HepG2 (cell line): ENCODE data around the gene FCHSD1. TPM values are rescaled to one million over a fixed set of nuclear protein-coding genes. Genes with fewer than 3 reads are reported as not detected.

ENCODE experiments used
- AKAP8 ChIP-seq: sonication (generic); formaldehyde crosslinking; IDR thresholded peaks from 2 replicates; pipeline ENCODE4 v1.5.1; 2020; ENCODE audit warnings: mild to moderate bottlenecking, missing genetic modification reagents
- FOXC1 ChIP-seq: sonication (generic); formaldehyde crosslinking; IDR thresholded peaks from 2 replicates; pipeline ENCODE4 v1.8.0; 2022; ENCODE audit warnings: mild to moderate bottlenecking, missing genetic modification reagents, borderline replicate concordance
- GABPB1 ChIP-seq: IDR thresholded peaks from 2 replicates; pipeline ENCODE4 v1.6.1; 2016; ENCODE audit warnings: mild to moderate bottlenecking, missing genetic modification reagents, moderate library complexity, missing compliant biosample characterization
- HNRNPUL1 ChIP-seq: fragments of 200-400 bp; formaldehyde crosslinking; IDR thresholded peaks from 2 replicates; pipeline ENCODE4 v1.6.1; 2017; ENCODE audit warnings: low read depth, mild to moderate bottlenecking, low read length, moderate library complexity
- MXD1 ChIP-seq: sonication (generic); formaldehyde crosslinking; IDR thresholded peaks from 2 replicates; pipeline ENCODE4 v1.4.0; 2020; ENCODE audit warnings: mild to moderate bottlenecking, missing genetic modification reagents
- RAD21 ChIP-seq: fragments of 450-650 bp; formaldehyde crosslinking; IDR thresholded peaks from 2 replicates; pipeline ENCODE4 v1.5.0; 2020; ENCODE audit warnings: mild to moderate bottlenecking
- REST ChIP-seq, 2 experiments: IDR thresholded peaks; 2 replicates each; pipeline ENCODE4 v1.6.1; 2011 to 2012; ENCODE audit warnings: low read length in 2 of 2, borderline replicate concordance in 1 of 2, low read depth in 1 of 2, mild to moderate bottlenecking in 1 of 2, moderate library complexity in 1 of 2
- ZBTB44 ChIP-seq: sonication (generic); formaldehyde crosslinking; IDR thresholded peaks from 2 replicates; pipeline ENCODE4 v1.4.0; 2020; ENCODE audit warnings: missing genetic modification reagents
- ZKSCAN8 ChIP-seq: IDR thresholded peaks from 2 replicates; pipeline ENCODE4 v1.6.1; 2016; ENCODE audit warnings: borderline replicate concordance, missing genetic modification reagents, missing compliant biosample characterization
- ZNF263 ChIP-seq: sonication (generic); formaldehyde crosslinking; IDR thresholded peaks from 2 replicates; pipeline ENCODE4 v1.4.0; 2020; ENCODE audit warnings: missing genetic modification reagents
- ZNF460 ChIP-seq: sonication (generic); formaldehyde crosslinking; IDR thresholded peaks from 2 replicates; pipeline ENCODE4 v1.5.1; 2020; ENCODE audit warnings: missing genetic modification reagents, mild to moderate bottlenecking, borderline replicate concordance
- ZNF546 ChIP-seq: sonication (generic); formaldehyde crosslinking; conservative IDR thresholded peaks from 2 replicates; pipeline ENCODE4 v1.8.1; 2023; ENCODE audit warnings: mild to moderate bottlenecking, missing genetic modification reagents
- ZNF678 ChIP-seq: sonication (generic); formaldehyde crosslinking; IDR thresholded peaks from 2 replicates; pipeline ENCODE4 v1.4.0; 2020; ENCODE audit warnings: mild to moderate bottlenecking, missing genetic modification reagents
- ZNF768 ChIP-seq: sonication (generic); formaldehyde crosslinking; IDR thresholded peaks from 2 replicates; pipeline ENCODE4 v1.4.0; 2020; ENCODE audit warnings: missing genetic modification reagents
- ZNF781 ChIP-seq: sonication (generic); formaldehyde crosslinking; IDR thresholded peaks from 2 replicates; pipeline ENCODE4 v1.5.1; 2020; ENCODE audit warnings: borderline replicate concordance, mild to moderate bottlenecking, missing genetic modification reagents; ENCODE audit errors: not compliant biosample characterization
- ZNF850 ChIP-seq: sonication (generic); formaldehyde crosslinking; conservative IDR thresholded peaks from 2 replicates; pipeline ENCODE4 v1.9.0; 2021; ENCODE audit warnings: mild to moderate bottlenecking, missing genetic modification reagents
- polyA plus RNA-seq, 8 experiments: library from polyadenylated mRNA; depleted of rRNA in 3 of 8; stranded (reverse) in 7 of 8; unstranded in 1 of 8; fragments of >200 nt; fragmentation: Illumina TruSeq in 4 of 8; extraction: Trizol in 4 of 8; gene quantifications; 2 replicates each; pipeline versions ENCODE4 v1.2.1 to v1.2.3, GENCODE V29; 2011 to 2016; ENCODE audit warnings: low read depth in 4 of 8, missing spikeins in 1 of 8, mixed read lengths in 1 of 8; ENCODE audit not compliant: insufficient read depth in 1 of 8
- total RNA-seq, 5 experiments: library from RNA; depleted of rRNA; stranded (reverse); fragments of >200 nt; fragmentation: Illumina TruSeq; extraction: Trizol; gene quantifications; 2 replicates each; pipeline ENCODE4 v1.2.3, GENCODE V29; 2016; ENCODE audit warnings: low read depth in 1 of 5
- TF ChIP-seq, protein P1 (sequence below): IDR thresholded peaks from 2 replicates; pipeline ENCODE4 v1.6.1; 2016; ENCODE audit warnings: mild to moderate bottlenecking, missing biosample characterization, missing genetic modification reagents
- TF ChIP-seq, protein P2 (sequence below): fragments of 450-650 bp; IDR thresholded peaks from 2 replicates; pipeline ENCODE4 v1.6.1; 2016
- TF ChIP-seq, protein P3 (sequence below): sonication (generic); IDR thresholded peaks from 2 replicates; pipeline ENCODE4 v1.6.1; 2016; ENCODE audit warnings: low read depth, borderline replicate concordance

The FCHSD1 gene
- total and polyA plus RNA-seq, 2 of the 13 experiments (the other 11 are each of a cell fraction or from before 2014, with no cell fraction given), result 5.5 to 15.4 TPM

DNA sequence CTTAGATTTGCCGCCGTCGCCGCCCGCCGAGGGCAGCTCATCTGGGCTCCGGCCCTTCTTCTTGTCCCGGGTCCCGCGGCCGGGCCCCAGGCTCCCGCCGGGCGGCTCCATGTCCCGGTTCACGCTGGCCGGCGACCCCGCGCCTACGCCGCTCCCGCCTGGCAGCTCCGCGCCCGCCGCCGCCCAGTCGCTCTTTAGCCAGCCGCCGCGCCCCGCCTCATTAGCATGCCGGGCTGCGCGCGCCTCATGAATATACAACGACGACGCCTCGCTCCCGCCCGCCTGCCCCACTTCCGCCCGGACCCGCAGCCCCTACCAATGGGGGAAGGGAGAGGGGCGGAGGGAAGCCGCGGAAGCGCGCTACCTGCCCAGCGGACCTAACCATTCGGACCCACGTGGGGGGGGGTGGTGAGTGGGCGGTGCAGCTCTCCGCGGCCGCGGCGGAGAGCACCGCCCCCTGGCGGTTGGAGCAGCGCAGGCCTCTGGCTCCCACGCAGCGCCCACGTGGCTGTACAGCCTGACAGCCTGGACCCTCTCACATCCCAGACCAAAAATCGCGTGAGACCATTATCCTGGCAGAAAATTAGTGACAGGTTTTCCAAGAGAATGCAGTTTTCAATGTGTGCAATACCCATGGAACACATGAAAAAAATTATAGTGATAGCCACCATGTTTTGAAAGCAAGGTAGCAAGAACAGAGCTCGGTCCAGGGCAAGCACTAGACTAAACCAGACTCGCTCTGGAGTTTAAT lies 32.2 kb downstream of the FCHSD1 start, which contains the start of gene DIAPH1 (continued):
- TF ChIP-seq, protein P1, sequence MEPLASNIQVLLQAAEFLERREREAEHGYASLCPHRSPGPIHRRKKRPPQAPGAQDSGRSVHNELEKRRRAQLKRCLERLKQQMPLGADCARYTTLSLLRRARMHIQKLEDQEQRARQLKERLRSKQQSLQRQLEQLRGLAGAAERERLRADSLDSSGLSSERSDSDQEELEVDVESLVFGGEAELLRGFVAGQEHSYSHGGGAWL (CRISPR knock-in tag), result peak; percentile 76; the same call in 1 of the 2 replicates
- TF ChIP-seq ZNF546 (0 out of 2 replicates have a peak, but pooled peaks have one; percentile 30), REST (IDR thresholded peaks at IDR 0.05; ENCODE audit: borderline replicate concordance in 1 of 2, low read depth in 1 of 2, low read length in 2 of 2) (peak in 1 of 2 experiments; percentile 10; a peak in 1 of 4 replicates), ZNF678 (CRISPR knock-in tag) (no peak), ZNF850 (CRISPR knock-in tag) (no peak), AKAP8 (CRISPR knock-in tag) (0 out of 2 replicates have a peak, but pooled peaks have one; percentile 21), ZNF781 (CRISPR knock-in tag) (peak; percentile 68), GABPB1 (CRISPR knock-in tag) (peak; percentile 93), RAD21 (CRISPR knock-in tag) (peak; percentile 99), ZNF263 (peak; percentile 10; the same call in 1 of the 2 replicates), MXD1 (CRISPR knock-in tag) (peak; percentile 97), ZBTB44 (CRISPR knock-in tag) (peak; percentile 23), ZNF768 (no peak; the same call in 1 of the 2 replicates), ZKSCAN8 (CRISPR knock-in tag) (peak; percentile 36; the same call in 1 of the 2 replicates), HNRNPUL1 (peak; percentile 48; the same call in 1 of the 2 replicates), FOXC1 (CRISPR knock-in tag) (0 out of 2 replicates have a peak, but pooled peaks have one; percentile 26), ZNF460 (CRISPR knock-in tag) (no peak)
- TF ChIP-seq, protein P2, sequence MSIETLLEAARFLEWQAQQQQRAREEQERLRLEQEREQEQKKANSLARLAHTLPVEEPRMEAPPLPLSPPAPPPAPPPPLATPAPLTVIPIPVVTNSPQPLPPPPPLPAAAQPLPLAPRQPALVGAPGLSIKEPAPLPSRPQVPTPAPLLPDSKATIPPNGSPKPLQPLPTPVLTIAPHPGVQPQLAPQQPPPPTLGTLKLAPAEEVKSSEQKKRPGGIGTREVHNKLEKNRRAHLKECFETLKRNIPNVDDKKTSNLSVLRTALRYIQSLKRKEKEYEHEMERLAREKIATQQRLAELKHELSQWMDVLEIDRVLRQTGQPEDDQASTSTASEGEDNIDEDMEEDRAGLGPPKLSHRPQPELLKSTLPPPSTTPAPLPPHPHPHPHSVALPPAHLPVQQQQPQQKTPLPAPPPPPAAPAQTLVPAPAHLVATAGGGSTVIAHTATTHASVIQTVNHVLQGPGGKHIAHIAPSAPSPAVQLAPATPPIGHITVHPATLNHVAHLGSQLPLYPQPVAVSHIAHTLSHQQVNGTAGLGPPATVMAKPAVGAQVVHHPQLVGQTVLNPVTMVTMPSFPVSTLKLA, result peak; percentile 93
- TF ChIP-seq, protein P3, sequence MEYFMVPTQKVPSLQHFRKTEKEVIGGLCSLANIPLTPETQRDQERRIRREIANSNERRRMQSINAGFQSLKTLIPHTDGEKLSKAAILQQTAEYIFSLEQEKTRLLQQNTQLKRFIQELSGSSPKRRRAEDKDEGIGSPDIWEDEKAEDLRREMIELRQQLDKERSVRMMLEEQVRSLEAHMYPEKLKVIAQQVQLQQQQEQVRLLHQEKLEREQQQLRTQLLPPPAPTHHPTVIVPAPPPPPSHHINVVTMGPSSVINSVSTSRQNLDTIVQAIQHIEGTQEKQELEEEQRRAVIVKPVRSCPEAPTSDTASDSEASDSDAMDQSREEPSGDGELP, result peak; percentile 35; the same call in 1 of the 2 replicates
